Liver (tissue), 9 donors: ENCODE data around the gene OXTR. TPM values are rescaled to one million over a fixed set of nuclear protein-coding genes. Genes with fewer than 3 reads are reported as not detected.
A peak's percentile ranks its signal among the peaks of the same experiment; 100 is the strongest.

Experiments used
- DNase-seq: peaks from one replicate; pipeline ENCODE4 v3.0.0-alpha.2; 2017; ENCODE audit warnings: low spot score
- H3K27ac ChIP-seq, 2 donors: one replicate each; pipeline ENCODE4 v1.7.0; 2013; ENCODE audit warnings: inconsistent platforms in 2 of 2, low read length in 2 of 2, control low read depth in 1 of 2, low read depth in 1 of 2, mild to moderate bottlenecking in 1 of 2
- H3K27me3 ChIP-seq, 4 donors: one replicate each; pipeline versions ENCODE4 v1.6.1 to v1.7.0; 2013; ENCODE audit warnings: low read length in 3 of 4, inconsistent platforms in 1 of 4, mild to moderate bottlenecking in 1 of 4, moderate library complexity in 1 of 4; ENCODE audit not compliant: control insufficient read depth in 4 of 4, insufficient read depth in 4 of 4
- H3K36me3 ChIP-seq, 4 donors: one replicate each; pipeline versions ENCODE4 v1.6.1 to v1.7.0; 2013; ENCODE audit warnings: low read length in 3 of 4, mild to moderate bottlenecking in 3 of 4, low read depth in 1 of 4, moderate library complexity in 1 of 4; ENCODE audit not compliant: control insufficient read depth in 4 of 4, insufficient read depth in 3 of 4
- H3K4me1 ChIP-seq, 4 donors: one replicate each; pipeline versions ENCODE4 v1.6.1 to v1.7.0; 2013; ENCODE audit warnings: low read length in 3 of 4, mild to moderate bottlenecking in 3 of 4, moderate library complexity in 1 of 4; ENCODE audit not compliant: control insufficient read depth in 4 of 4, insufficient read depth in 4 of 4
- H3K4me3 ChIP-seq, 3 donors: one replicate each; pipeline versions ENCODE4 v1.6.1 to v1.7.0; 2013; ENCODE audit warnings: low read length in 3 of 3, control low read depth in 1 of 3, low read depth in 1 of 3, mild to moderate bottlenecking in 1 of 3
- H3K9ac ChIP-seq, 2 donors: one replicate each; pipeline ENCODE4 v1.7.0; 2013; ENCODE audit warnings: low read length in 2 of 2, mild to moderate bottlenecking in 2 of 2, moderate library complexity in 2 of 2, control low read depth in 1 of 2, low read depth in 1 of 2
- H3K9me3 ChIP-seq, 4 donors: one replicate each; pipeline versions ENCODE4 v1.6.1 to v1.7.0; 2013; ENCODE audit warnings: low read length in 3 of 4; ENCODE audit not compliant: control insufficient read depth in 4 of 4
- EGR1 ChIP-seq, 2 donors: IDR thresholded peaks; 2 replicates each; pipeline ENCODE4 v1.6.1; 2016 to 2018; ENCODE audit warnings: antibody characterized with exemption in 2 of 2, low read depth in 2 of 2
- FOXA1 ChIP-seq: IDR thresholded peaks from 2 replicates; pipeline ENCODE4 v1.6.1; 2016; ENCODE audit warnings: antibody characterized with exemption
- FOXA2 ChIP-seq: IDR thresholded peaks from 2 replicates; pipeline ENCODE4 v1.6.1; 2016; ENCODE audit warnings: antibody characterized with exemption
- GABPA ChIP-seq, 2 donors: IDR thresholded peaks in 1 of 2; conservative IDR thresholded peaks in 1 of 2; 2 replicates each; pipeline ENCODE4 v1.6.1; 2016; ENCODE audit warnings: antibody characterized with exemption in 2 of 2, mild to moderate bottlenecking in 1 of 2, moderate library complexity in 1 of 2
- HNF4A ChIP-seq, 2 donors: conservative IDR thresholded peaks; 2 replicates each; pipeline ENCODE4 v1.6.1; 2016; ENCODE audit warnings: antibody characterized with exemption in 2 of 2, mild to moderate bottlenecking in 2 of 2
- HNF4G ChIP-seq: IDR thresholded peaks from 2 replicates; pipeline ENCODE4 v1.6.1; 2016; ENCODE audit warnings: antibody characterized with exemption
- JUND ChIP-seq, 2 donors: IDR thresholded peaks; 2 replicates each; pipeline ENCODE4 v1.6.1; 2016; ENCODE audit warnings: antibody characterized with exemption in 2 of 2
- NR2F2 ChIP-seq: IDR thresholded peaks from 2 replicates; pipeline ENCODE4 v1.6.1; 2016; ENCODE audit warnings: antibody characterized with exemption
- RAD21 ChIP-seq, 2 donors: IDR thresholded peaks; 2 replicates each; pipeline ENCODE4 v1.6.1; 2016; ENCODE audit warnings: antibody characterized with exemption in 2 of 2, mild to moderate bottlenecking in 2 of 2
- RXRA ChIP-seq, 2 donors: IDR thresholded peaks; 2 replicates each; pipeline ENCODE4 v1.6.1; 2017 to 2018; ENCODE audit warnings: antibody characterized with exemption in 2 of 2, mild to moderate bottlenecking in 1 of 2
- SP1 ChIP-seq: IDR thresholded peaks from 2 replicates; pipeline ENCODE4 v1.6.1; 2018; ENCODE audit warnings: antibody characterized with exemption, mild to moderate bottlenecking
- TAF1 ChIP-seq: conservative IDR thresholded peaks from 2 replicates; pipeline ENCODE4 v1.6.1; 2016; ENCODE audit warnings: antibody characterized with exemption, mild to moderate bottlenecking
- YY1 ChIP-seq: IDR thresholded peaks from 2 replicates; pipeline ENCODE4 v1.6.1; 2016; ENCODE audit warnings: antibody characterized with exemption, mild to moderate bottlenecking
- WGBS: extraction: QIAGEN DNeasy Blood & Tissue Kit; methylation state at CpG from one replicate; pipeline ENCODE4 v1.1.7; 2013; 5-methylcytosine and 5-hydroxymethylcytosine counted together
- polyA plus RNA-seq, 2 donors: library from polyadenylated mRNA; stranded (reverse) in 1 of 2; unstranded in 1 of 2; fragments of 200-250 nt in 1 of 2; fragments of >200 nt in 1 of 2; fragmentation: Nextera tagmentation in 1 of 2; extraction: Ambion mirVana in 1 of 2; gene quantifications; one replicate each; pipeline versions ENCODE4 v1.2.1 to v1.2.3, GENCODE V29; 2013 to 2015
- total RNA-seq, 2 donors: library from RNA; depleted of rRNA; stranded (reverse); fragments of >200 nt; gene quantifications; one replicate each; pipeline ENCODE4 v1.2.3, GENCODE V29; 2014
- TF ChIP-seq, protein P1 (sequence below): IDR thresholded peaks from 2 replicates; pipeline ENCODE4 v1.6.1; 2016; ENCODE audit warnings: antibody characterized with exemption
- TF ChIP-seq, protein P2 (sequence below): fragments of 150-350 bp; IDR thresholded peaks from 2 replicates; pipeline ENCODE4 v1.5.1; 2017; ENCODE audit warnings: improper control_type of control experiment, low read depth, low read length; ENCODE audit not compliant: missing input control
- TF ChIP-seq, protein P3 (sequence below): IDR thresholded peaks from 2 replicates; pipeline ENCODE4 v1.6.1; 2016; ENCODE audit warnings: antibody characterized with exemption
- TF ChIP-seq, protein P4 (sequence below): IDR thresholded peaks from 2 replicates; pipeline ENCODE4 v1.6.1; 2016; ENCODE audit warnings: antibody characterized with exemption, mild to moderate bottlenecking
- TF ChIP-seq, protein P5 (sequence below): IDR thresholded peaks from 2 replicates; pipeline ENCODE4 v1.6.1; 2016; ENCODE audit warnings: antibody characterized with exemption
- donor health status: healthy.
- donor health status: healthy.
- donor health status: healthy.
- donor health status: healthy.
- donor health status: healthy.

OXTR gene
- total RNA-seq = under 1 TPM; 0.08 to 0.28 TPM
- under 1 TPM in 1 of 2 donors, not detected in 1; 0.05 TPM for polyA plus RNA-seq

DNA sequence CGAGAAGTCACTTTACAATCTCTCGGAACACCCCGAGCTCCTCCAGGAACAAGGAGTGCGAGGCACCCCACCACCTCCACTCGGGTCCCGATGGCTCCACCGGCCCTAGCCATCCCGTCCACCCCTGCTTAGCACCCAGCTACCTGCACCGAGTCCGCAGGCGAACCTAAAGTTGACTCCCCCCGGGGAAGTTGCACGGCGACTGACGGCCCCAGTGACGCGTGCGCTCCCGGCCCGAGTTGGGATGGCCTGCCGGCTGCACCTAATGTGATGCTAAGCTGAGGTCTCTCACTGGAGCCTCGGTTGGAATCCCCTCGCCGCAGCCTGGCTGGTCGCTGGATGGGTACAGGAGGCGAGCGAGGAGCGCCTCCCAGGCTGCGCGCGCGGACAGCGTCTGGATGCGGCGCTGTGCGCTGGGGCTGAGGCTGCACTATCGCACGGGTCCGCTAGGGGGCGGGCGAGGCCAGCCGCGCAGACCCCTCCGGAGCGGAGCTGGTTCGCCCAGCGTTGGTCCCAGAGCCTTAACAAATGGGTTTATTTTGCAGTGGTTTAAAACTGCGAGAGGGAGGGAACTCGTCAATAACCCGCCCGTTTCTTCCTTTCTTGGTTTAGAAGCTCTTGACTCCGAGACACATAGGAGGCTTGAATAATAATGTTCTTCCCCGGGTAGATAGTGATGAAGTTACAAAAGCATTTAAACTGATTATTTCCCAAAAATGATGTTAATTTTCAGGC is at the start of gene OXTR:
TSS of gene OXTR (minus strand) at position 526 of the 735 bp plus-strand sequence. CDS start 1,426 bp downstream, outside the sequence.
- Histone ChIP-seq H3K4me3 (peak within 1 kb of the TSS in 2 of 3 donors; percentile 4 to 19), H3K4me1 (peaks cover 2 to 20% (median 17%) of the 10 kb centered on the region in 4 donors), H3K27ac (no peak within 1 kb of the TSS), H3K9ac (no peak within 1 kb of the TSS), H3K9me3 (peaks cover 0 to 1% (median 0%) of the 10 kb centered on the region in 4 donors), H3K27me3 (peaks cover 3 to 9% (median 5%) of the 10 kb centered on the region in 4 donors), H3K36me3 (no peaks in the 10 kb centered on the region)
- 8% methylated on average over 53 of the region's 53 CpGs for WGBS
- no peak for TF ChIP-seq RXRA (IDR thresholded peaks at IDR 0.05)
- TF ChIP-seq, protein P1, sequence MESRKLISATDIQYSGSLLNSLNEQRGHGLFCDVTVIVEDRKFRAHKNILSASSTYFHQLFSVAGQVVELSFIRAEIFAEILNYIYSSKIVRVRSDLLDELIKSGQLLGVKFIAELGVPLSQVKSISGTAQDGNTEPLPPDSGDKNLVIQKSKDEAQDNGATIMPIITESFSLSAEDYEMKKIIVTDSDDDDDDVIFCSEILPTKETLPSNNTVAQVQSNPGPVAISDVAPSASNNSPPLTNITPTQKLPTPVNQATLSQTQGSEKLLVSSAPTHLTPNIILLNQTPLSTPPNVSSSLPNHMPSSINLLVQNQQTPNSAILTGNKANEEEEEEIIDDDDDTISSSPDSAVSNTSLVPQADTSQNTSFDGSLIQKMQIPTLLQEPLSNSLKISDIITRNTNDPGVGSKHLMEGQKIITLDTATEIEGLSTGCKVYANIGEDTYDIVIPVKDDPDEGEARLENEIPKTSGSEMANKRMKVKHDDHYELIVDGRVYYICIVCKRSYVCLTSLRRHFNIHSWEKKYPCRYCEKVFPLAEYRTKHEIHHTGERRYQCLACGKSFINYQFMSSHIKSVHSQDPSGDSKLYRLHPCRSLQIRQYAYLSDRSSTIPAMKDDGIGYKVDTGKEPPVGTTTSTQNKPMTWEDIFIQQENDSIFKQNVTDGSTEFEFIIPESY = no peak
- no peak for TF ChIP-seq FOXA1
- TF ChIP-seq YY1 = no peak
- no peak for TF ChIP-seq NR2F2
- TF ChIP-seq RAD21 (IDR thresholded peaks at IDR 0.05) = peak; percentile 63 to 76
- TF ChIP-seq, protein P2, sequence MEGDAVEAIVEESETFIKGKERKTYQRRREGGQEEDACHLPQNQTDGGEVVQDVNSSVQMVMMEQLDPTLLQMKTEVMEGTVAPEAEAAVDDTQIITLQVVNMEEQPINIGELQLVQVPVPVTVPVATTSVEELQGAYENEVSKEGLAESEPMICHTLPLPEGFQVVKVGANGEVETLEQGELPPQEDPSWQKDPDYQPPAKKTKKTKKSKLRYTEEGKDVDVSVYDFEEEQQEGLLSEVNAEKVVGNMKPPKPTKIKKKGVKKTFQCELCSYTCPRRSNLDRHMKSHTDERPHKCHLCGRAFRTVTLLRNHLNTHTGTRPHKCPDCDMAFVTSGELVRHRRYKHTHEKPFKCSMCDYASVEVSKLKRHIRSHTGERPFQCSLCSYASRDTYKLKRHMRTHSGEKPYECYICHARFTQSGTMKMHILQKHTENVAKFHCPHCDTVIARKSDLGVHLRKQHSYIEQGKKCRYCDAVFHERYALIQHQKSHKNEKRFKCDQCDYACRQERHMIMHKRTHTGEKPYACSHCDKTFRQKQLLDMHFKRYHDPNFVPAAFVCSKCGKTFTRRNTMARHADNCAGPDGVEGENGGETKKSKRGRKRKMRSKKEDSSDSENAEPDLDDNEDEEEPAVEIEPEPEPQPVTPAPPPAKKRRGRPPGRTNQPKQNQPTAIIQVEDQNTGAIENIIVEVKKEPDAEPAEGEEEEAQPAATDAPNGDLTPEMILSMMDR = peak; percentile 85
- DNase-seq = peak; percentile 72

DNA sequence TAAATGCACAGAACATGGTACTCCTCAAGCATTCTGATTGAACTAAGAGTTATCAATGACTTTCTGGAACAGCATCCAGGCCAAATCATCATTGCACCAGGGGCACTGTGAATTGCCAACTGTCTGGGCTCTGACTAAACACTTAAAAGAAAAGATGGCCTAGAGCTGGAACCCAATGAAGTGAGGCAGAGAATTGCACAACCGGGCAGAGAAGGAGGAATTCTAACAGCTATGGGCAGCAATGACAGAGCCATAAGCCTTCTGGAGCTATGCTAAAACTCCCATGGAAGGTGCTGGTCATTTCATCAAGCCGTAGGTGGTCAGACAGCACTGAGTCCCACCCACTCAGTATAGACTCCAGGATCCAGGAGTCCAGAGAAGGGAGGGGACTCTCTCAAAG is 48.1 kb upstream of the OXTR start:
- no peaks in the 10 kb centered on the region for H3K27me3 ChIP-seq
- no peak for TF ChIP-seq EGR1 (IDR thresholded peaks at IDR 0.05; ENCODE audit: low read depth in 2 of 2)
- TF ChIP-seq, protein P3, sequence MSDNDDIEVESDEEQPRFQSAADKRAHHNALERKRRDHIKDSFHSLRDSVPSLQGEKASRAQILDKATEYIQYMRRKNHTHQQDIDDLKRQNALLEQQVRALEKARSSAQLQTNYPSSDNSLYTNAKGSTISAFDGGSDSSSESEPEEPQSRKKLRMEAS = no peak
- TF ChIP-seq, protein P2 = no peak
- no peak for TF ChIP-seq GABPA (IDR thresholded peaks at IDR 0.05 in 1 of 2, conservative IDR thresholded peaks at IDR 0.05 in 1 of 2)
- TF ChIP-seq YY1 = no peak
- TF ChIP-seq FOXA2 = no peak
- TF ChIP-seq NR2F2 = no peak
- TF ChIP-seq HNF4A (conservative IDR thresholded peaks at IDR 0.05) = no peak
- TF ChIP-seq JUND (IDR thresholded peaks at IDR 0.05) = no peak
- TF ChIP-seq, protein P1 = no peak
- TF ChIP-seq HNF4G = no peak
- TF ChIP-seq, protein P4, sequence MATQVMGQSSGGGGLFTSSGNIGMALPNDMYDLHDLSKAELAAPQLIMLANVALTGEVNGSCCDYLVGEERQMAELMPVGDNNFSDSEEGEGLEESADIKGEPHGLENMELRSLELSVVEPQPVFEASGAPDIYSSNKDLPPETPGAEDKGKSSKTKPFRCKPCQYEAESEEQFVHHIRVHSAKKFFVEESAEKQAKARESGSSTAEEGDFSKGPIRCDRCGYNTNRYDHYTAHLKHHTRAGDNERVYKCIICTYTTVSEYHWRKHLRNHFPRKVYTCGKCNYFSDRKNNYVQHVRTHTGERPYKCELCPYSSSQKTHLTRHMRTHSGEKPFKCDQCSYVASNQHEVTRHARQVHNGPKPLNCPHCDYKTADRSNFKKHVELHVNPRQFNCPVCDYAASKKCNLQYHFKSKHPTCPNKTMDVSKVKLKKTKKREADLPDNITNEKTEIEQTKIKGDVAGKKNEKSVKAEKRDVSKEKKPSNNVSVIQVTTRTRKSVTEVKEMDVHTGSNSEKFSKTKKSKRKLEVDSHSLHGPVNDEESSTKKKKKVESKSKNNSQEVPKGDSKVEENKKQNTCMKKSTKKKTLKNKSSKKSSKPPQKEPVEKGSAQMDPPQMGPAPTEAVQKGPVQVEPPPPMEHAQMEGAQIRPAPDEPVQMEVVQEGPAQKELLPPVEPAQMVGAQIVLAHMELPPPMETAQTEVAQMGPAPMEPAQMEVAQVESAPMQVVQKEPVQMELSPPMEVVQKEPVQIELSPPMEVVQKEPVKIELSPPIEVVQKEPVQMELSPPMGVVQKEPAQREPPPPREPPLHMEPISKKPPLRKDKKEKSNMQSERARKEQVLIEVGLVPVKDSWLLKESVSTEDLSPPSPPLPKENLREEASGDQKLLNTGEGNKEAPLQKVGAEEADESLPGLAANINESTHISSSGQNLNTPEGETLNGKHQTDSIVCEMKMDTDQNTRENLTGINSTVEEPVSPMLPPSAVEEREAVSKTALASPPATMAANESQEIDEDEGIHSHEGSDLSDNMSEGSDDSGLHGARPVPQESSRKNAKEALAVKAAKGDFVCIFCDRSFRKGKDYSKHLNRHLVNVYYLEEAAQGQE = no peak
- TF ChIP-seq RXRA (IDR thresholded peaks at IDR 0.05) = no peak
- no peak for TF ChIP-seq FOXA1
- no peak for TF ChIP-seq RAD21 (IDR thresholded peaks at IDR 0.05)
- TF ChIP-seq, protein P5, sequence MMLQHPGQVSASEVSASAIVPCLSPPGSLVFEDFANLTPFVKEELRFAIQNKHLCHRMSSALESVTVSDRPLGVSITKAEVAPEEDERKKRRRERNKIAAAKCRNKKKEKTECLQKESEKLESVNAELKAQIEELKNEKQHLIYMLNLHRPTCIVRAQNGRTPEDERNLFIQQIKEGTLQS = no peak
- TF ChIP-seq TAF1 = no peak
- no peak for TF ChIP-seq SP1
- H3K4me1 ChIP-seq = no peaks in the 10 kb centered on the region
- no peak overlapping the region for H3K9ac ChIP-seq
- no peak overlapping the region for H3K27ac ChIP-seq
- H3K36me3 ChIP-seq = no peaks in the 10 kb centered on the region
- H3K9me3 ChIP-seq = peaks cover 2 to 24% (median 19%) of the 10 kb centered on the region in 4 donors
- H3K4me3 ChIP-seq = no peak overlapping the region
- no peak for DNase-seq
- whole genome bisulfite sequencing = 89% methylated on average over 2 of the region's 2 CpGs
